H1 (cell line): ENCODE measurements around the gene TBX5.

ENCODE experiments used
- CBX5 ChIP-seq: fragments of 300-800, 300-1000 bp; sonication (generic); IDR thresholded peaks from 2 replicates; pipeline ENCODE4 v1.7.1; 2016; ENCODE audit warnings: antibody characterized with exemption, low read length, low read depth
- CHD1 ChIP-seq: IDR thresholded peaks from 2 replicates; pipeline ENCODE4 v1.6.1; 2012; ENCODE audit warnings: low read depth, low read length, improper control_type of control experiment
- CTCF ChIP-seq, 3 experiments: IDR thresholded peaks; 1 replicate in 2 of 3; 2 replicates in 1 of 3; pipeline versions ENCODE4 v1.5.1 to v1.6.1; 2011; ENCODE audit warnings: low read length in 3 of 3, mild to moderate bottlenecking in 3 of 3, inconsistent platforms in 2 of 3, low read depth in 1 of 3, moderate library complexity in 1 of 3; ENCODE audit not compliant: insufficient read depth in 1 of 3; ENCODE audit errors: control extremely low read depth in 1 of 3
- KDM5A ChIP-seq: fragments of 200-600 bp; IDR thresholded peaks from 2 replicates; pipeline ENCODE4 v1.7.1; 2012; ENCODE audit warnings: mild to moderate bottlenecking, low read length, inconsistent platforms, mixed read lengths
- MAX ChIP-seq: IDR thresholded peaks from 2 replicates; pipeline ENCODE4 v1.6.1; 2012; ENCODE audit warnings: inconsistent platforms
- PHF8 ChIP-seq: fragments of 200-600 bp; sonication (generic); conservative IDR thresholded peaks from 2 replicates; pipeline ENCODE4 v1.7.1; 2012; ENCODE audit warnings: low read depth, mild to moderate bottlenecking, inconsistent platforms, low read length, moderate library complexity
- POLR2AphosphoS5 ChIP-seq: IDR thresholded peaks from 2 replicates; pipeline ENCODE4 v1.6.1; 2011; ENCODE audit warnings: low read depth, low read length
- RNF2 ChIP-seq: fragments of 200-900, 300-1000 bp; sonication (generic); IDR thresholded peaks from 2 replicates; pipeline ENCODE4 v1.7.1; 2016; ENCODE audit warnings: borderline replicate concordance, low read depth, mild to moderate bottlenecking, antibody characterized with exemption, low read length; ENCODE audit not compliant: poor library complexity, severe bottlenecking; ENCODE audit errors: missing control alignments
- RXRA ChIP-seq: IDR thresholded peaks from 2 replicates; pipeline ENCODE4 v1.6.1; 2011; ENCODE audit warnings: low read depth, mild to moderate bottlenecking, low read length, moderate library complexity; ENCODE audit not compliant: insufficient read depth
- TAF1 ChIP-seq: IDR thresholded peaks from 2 replicates; pipeline ENCODE4 v1.6.1; 2011; ENCODE audit warnings: mild to moderate bottlenecking, low read depth, low read length
- USF2 ChIP-seq: IDR thresholded peaks from 2 replicates; pipeline ENCODE4 v1.6.1; 2011; ENCODE audit warnings: low read length, improper control_type of control experiment
- YY1 ChIP-seq: IDR thresholded peaks from 2 replicates; pipeline ENCODE4 v1.6.1; 2011; ENCODE audit warnings: low read depth, mild to moderate bottlenecking, low read length

GRCh38 chr12:114328292-114328691, 77.7 kb downstream of the TBX5 start:
- TF ChIP-seq CTCF (IDR thresholded peaks at IDR 0.05; ENCODE audit: control extremely low read depth in 1 of 3, insufficient read depth in 1 of 3, low read depth in 1 of 3, low read length in 3 of 3) (no peak), CBX5 (no peak), RNF2 (no peak), PHF8 (no peak), MAX (no peak), USF2 (no peak), YY1 (no peak), POLR2AphosphoS5 (no peak), RXRA (no peak), KDM5A (no peak), CHD1 (no peak), TAF1 (no peak)
